DOHH2 (cell line): Measurements from ENCODE around the gene UCP3.

Experiments used
- H3F3A ChIP-seq: fragments of 200-600 bp; sonication (generic), shearing (Covaris generic); 2 replicates; pipeline ENCODE4 v1.6.0; 2016; ENCODE audit warnings: antibody characterized with exemption, mild to moderate bottlenecking; ENCODE audit not compliant: control insufficient read depth, insufficient read depth
- H3K27ac ChIP-seq: fragments of 200-600 bp; sonication (generic); 2 replicates; pipeline ENCODE4 v1.5.1; 2014; ENCODE audit warnings: low read depth, mild to moderate bottlenecking, low read length, moderate library complexity
- H3K27me3 ChIP-seq: fragments of 200-600 bp; sonication (generic); 2 replicates; pipeline ENCODE4 v1.6.1; 2014; ENCODE audit warnings: mild to moderate bottlenecking, low read length, mixed read lengths; ENCODE audit not compliant: control insufficient read depth
- H3K36me3 ChIP-seq: fragments of 200-600 bp; sonication (generic); 2 replicates; pipeline ENCODE4 v1.6.1; 2014; ENCODE audit warnings: mild to moderate bottlenecking, low read length, moderate library complexity, mixed read lengths; ENCODE audit not compliant: control insufficient read depth
- H3K4me1 ChIP-seq: fragments of 200-600 bp; sonication (generic); 2 replicates; pipeline ENCODE4 v1.6.1; 2014; ENCODE audit warnings: mild to moderate bottlenecking, low read length, mixed read lengths; ENCODE audit not compliant: control insufficient read depth
- H3K4me2 ChIP-seq: fragments of 200-600 bp; sonication (generic); 2 replicates; pipeline ENCODE4 v1.6.0; 2014; ENCODE audit warnings: mild to moderate bottlenecking, low read length, moderate library complexity
- H3K4me3 ChIP-seq: fragments of 200-600 bp; sonication (generic); 2 replicates; pipeline ENCODE4 v1.5.1; 2014; ENCODE audit warnings: mild to moderate bottlenecking, low read length, mixed read lengths
- H3K79me2 ChIP-seq: fragments of 200-600 bp; sonication (generic); 2 replicates; pipeline ENCODE4 v1.6.1; 2014; ENCODE audit warnings: mild to moderate bottlenecking, low read length, mixed read lengths; ENCODE audit not compliant: control insufficient read depth
- H3K9me2 ChIP-seq: fragments of 200-600 bp; sonication (generic); replicated peaks from 2 replicates; pipeline ENCODE4 v1.6.1; 2014; ENCODE audit warnings: mild to moderate bottlenecking, low read length, mixed read lengths; ENCODE audit not compliant: control insufficient read depth
- H3K9me3 ChIP-seq: fragments of 200-600 bp; sonication (generic); 2 replicates; pipeline ENCODE4 v1.6.1; 2014; ENCODE audit warnings: antibody characterized with exemption, low read length, mixed read lengths; ENCODE audit not compliant: control insufficient read depth, insufficient read depth
- H4K20me1 ChIP-seq: fragments of 200-600 bp; sonication (generic); 2 replicates; pipeline ENCODE4 v1.6.0; 2014; ENCODE audit warnings: low read depth, mild to moderate bottlenecking, antibody characterized with exemption, low read length, moderate library complexity; ENCODE audit not compliant: control insufficient read depth, insufficient read depth
- CTCF ChIP-seq: fragments of 200-600 bp; sonication (generic); IDR thresholded peaks from one replicate; pipeline ENCODE4 v1.5.1; 2014; ENCODE audit warnings: antibody characterized with exemption, mild to moderate bottlenecking, low read depth, low read length; ENCODE audit not compliant: poor library complexity, severe bottlenecking
- EZH2phosphoT487 ChIP-seq: fragments of 200-600 bp; sonication (generic); IDR thresholded peaks from 2 replicates; pipeline ENCODE4 v1.6.1; 2017; ENCODE audit warnings: borderline replicate concordance, mild to moderate bottlenecking, antibody characterized with exemption, low read length, moderate library complexity, mixed read lengths

The UCP3 gene

GRCh38 chr11:74002832-74003231 is 6.1 kb downstream of the UCP3 start:
- no peak overlapping the region for H3K4me3 ChIP-seq
- H3K36me3 ChIP-seq: no peaks in the 10 kb centered on the region; the same call in 1 of the 2 replicates
- H3K4me1 ChIP-seq: peaks cover 41% of the 10 kb centered on the region
- no peaks in the 10 kb centered on the region for H3K9me3 ChIP-seq
- TF ChIP-seq CTCF (no peak), EZH2phosphoT487 (no peak)
- no peaks in the 10 kb centered on the region for H3K27me3 ChIP-seq
- no peak overlapping the region for H3K27ac ChIP-seq
- no peaks in the 10 kb centered on the region for H3K9me2 ChIP-seq
- H3K4me2 ChIP-seq: no peak overlapping the region
- no peaks in the 10 kb centered on the region for H3K79me2 ChIP-seq
- peaks cover 4% of the 10 kb centered on the region for H3F3A ChIP-seq
- H4K20me1 ChIP-seq: no peaks in the 10 kb centered on the region

- Histone ChIP-seq H3K27ac (no peak overlapping the region), H3K79me2 (no peaks in the 10 kb centered on the region), H3F3A (peaks cover 14% of the 10 kb centered on the region), H3K36me3 (no peaks in the 10 kb centered on the region; the same call in 1 of the 2 replicates), H4K20me1 (no peaks in the 10 kb centered on the region), H3K4me3 (no peak overlapping the region), H3K4me1 (peaks cover 51% of the 10 kb centered on the region), H3K9me2 (no peaks in the 10 kb centered on the region), H3K27me3 (no peaks in the 10 kb centered on the region), H3K4me2 (no peak overlapping the region), H3K9me3 (no peaks in the 10 kb centered on the region)
- TF ChIP-seq CTCF (no peak), EZH2phosphoT487 (no peak)
Observed at GRCh38 chr11:74001822-74002286, 7.0 kb downstream of the UCP3 start.

- no peaks in the 10 kb centered on the region for H4K20me1 ChIP-seq
- H3K36me3 ChIP-seq: no peaks in the 10 kb centered on the region; the same call in 1 of the 2 replicates
- H3K9me3 ChIP-seq: no peaks in the 10 kb centered on the region
- no peak overlapping the region for H3K4me3 ChIP-seq
- H3F3A ChIP-seq: peaks cover 27% of the 10 kb centered on the region
- no peaks in the 10 kb centered on the region for H3K27me3 ChIP-seq
- no peaks in the 10 kb centered on the region for H3K9me2 ChIP-seq
- H3K4me2 ChIP-seq: peak overlapping the region; percentile 85
- no peaks in the 10 kb centered on the region for H3K79me2 ChIP-seq
- no peak for TF ChIP-seq CTCF
- no peak for TF ChIP-seq EZH2phosphoT487
- H3K27ac ChIP-seq: no peak overlapping the region
- H3K4me1 ChIP-seq: peaks cover 64% of the 10 kb centered on the region
Observed at GRCh38 chr11:74000307-74001133, 8.4 kb downstream of the UCP3 start.
